Fibroblast of mammary gland (primary cell): ENCODE data around the gene APP.

Experiments used
- DNase-seq: peaks from one replicate; pipeline ENCODE4 v3.0.0-alpha.2; 2010; ENCODE audit warnings: low read depth
- H3K4me3 ChIP-seq: 2 replicates; pipeline ENCODE4 v1.5.1; 2011; ENCODE audit warnings: low read depth, mild to moderate bottlenecking, low read length, moderate library complexity; ENCODE audit not compliant: control insufficient read depth
- TF ChIP-seq, protein P1 (sequence below): conservative IDR thresholded peaks from 2 replicates; pipeline ENCODE4 v1.5.1; 2011; ENCODE audit warnings: low read depth, low read length, inconsistent platforms; ENCODE audit not compliant: control insufficient read depth, insufficient read depth

The APP gene

GRCh38 chr21:26194811-26195251 lies 24.3 kb upstream of the APP start:
- TF ChIP-seq, protein P1, sequence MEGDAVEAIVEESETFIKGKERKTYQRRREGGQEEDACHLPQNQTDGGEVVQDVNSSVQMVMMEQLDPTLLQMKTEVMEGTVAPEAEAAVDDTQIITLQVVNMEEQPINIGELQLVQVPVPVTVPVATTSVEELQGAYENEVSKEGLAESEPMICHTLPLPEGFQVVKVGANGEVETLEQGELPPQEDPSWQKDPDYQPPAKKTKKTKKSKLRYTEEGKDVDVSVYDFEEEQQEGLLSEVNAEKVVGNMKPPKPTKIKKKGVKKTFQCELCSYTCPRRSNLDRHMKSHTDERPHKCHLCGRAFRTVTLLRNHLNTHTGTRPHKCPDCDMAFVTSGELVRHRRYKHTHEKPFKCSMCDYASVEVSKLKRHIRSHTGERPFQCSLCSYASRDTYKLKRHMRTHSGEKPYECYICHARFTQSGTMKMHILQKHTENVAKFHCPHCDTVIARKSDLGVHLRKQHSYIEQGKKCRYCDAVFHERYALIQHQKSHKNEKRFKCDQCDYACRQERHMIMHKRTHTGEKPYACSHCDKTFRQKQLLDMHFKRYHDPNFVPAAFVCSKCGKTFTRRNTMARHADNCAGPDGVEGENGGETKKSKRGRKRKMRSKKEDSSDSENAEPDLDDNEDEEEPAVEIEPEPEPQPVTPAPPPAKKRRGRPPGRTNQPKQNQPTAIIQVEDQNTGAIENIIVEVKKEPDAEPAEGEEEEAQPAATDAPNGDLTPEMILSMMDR, result no peak
- peak; percentile 31 for DNase-seq
- H3K4me3 ChIP-seq, result no peak overlapping the region

DNA sequence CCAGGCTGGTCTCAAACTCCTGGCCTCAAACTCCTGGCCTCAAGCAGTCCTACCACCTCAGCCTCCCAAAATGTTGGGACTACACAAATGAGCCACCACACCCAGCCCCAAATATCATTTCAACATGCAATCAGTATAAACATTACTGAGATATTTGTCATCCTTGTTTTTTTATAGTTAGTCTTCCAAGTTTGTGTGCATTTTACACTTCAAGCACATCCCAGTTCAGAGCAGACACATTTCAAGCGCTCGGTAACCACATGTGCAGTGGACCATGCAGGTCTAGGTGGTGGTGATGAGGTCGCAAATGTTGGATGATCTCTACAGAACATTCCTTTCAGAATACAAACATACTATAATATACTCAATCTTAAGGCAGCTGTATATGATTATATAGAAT lies 23.8 kb upstream of the APP start:
- TF ChIP-seq, protein P1, result no peak
- no peak overlapping the region for H3K4me3 ChIP-seq
- DNase-seq, result no peak

DNA sequence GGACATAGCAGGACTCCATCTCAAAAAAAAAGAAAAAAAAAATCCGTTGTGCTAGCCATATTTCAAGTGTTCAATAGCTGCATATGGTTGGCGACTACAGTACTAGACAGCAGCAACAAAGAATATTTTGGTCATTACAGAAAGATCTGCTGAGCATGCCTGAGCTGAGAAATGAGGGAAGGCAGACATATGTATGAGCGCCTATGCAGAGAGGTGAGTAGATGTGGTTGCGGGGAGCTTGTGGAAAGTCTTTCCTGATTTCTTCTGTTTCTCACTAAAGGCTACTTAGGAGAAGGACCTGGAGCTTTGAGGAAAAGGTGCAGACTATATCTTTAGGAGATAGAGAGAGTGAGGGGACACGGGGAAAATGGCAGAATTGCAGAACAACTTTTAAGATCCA lies 21.0 kb upstream of the APP start:
- H3K4me3 ChIP-seq, result no peak overlapping the region
- no peak for DNase-seq
- TF ChIP-seq, protein P1, result no peak

- TF ChIP-seq, protein P1, result no peak
- DNase-seq, result no peak
- no peak overlapping the region for H3K4me3 ChIP-seq
Measured at GRCh38 chr21:26188422-26188821, 17.9 kb upstream of the APP start.

GRCh38 chr21:26185446-26185845 lies 14.9 kb upstream of the APP start:
- H3K4me3 ChIP-seq, result no peak overlapping the region
- TF ChIP-seq, protein P1, result no peak
- no peak for DNase-seq

DNA sequence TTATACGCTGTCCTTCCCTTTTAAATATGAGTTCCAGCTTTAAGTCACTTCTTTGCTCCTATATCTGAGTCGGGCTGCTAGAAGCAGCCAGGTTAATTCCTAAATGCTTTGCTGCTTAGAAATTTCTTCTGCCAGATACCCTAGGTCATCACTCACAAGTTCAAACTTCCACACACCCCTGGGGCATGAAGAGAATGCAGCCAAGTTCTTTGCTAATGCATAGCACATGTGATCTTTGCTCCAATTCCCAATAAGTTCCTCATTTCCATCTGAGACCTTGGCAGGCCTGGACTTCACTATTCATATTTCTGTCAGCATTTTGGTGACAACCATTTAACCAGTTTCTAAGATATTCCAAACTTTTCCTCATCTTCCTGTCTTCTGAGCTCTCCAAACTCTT lies 14.5 kb upstream of the APP start:
- TF ChIP-seq, protein P1, result no peak
- no peak overlapping the region for H3K4me3 ChIP-seq
- no peak for DNase-seq

- no peak for DNase-seq
- no peak overlapping the region for H3K4me3 ChIP-seq
- TF ChIP-seq, protein P1, result no peak
Measured at GRCh38 chr21:26179501-26179900, 8.9 kb upstream of the APP start.
